Stimulated activated CD8-positive, alpha-beta memory T cell treated with anti-CD3 and anti-CD28 coated beads, Interleukin-7, amount 100 ng/mL, for 48 hours (primary cell): Measurements from ENCODE around the gene RNF38.
"Not testable (repeated sequence)": the region's sequence is repeated elsewhere in the genome, so short reads cannot be mapped to it uniquely, and the experiment has no call there.

Experiments
- DNase-seq, 2 donors: peaks; one replicate each; pipeline ENCODE4 v3.0.0-alpha.2; 2020; ENCODE audit warnings: low read depth in 1 of 2; ENCODE audit errors: extremely low read depth in 1 of 2

The RNF38 gene

DNA sequence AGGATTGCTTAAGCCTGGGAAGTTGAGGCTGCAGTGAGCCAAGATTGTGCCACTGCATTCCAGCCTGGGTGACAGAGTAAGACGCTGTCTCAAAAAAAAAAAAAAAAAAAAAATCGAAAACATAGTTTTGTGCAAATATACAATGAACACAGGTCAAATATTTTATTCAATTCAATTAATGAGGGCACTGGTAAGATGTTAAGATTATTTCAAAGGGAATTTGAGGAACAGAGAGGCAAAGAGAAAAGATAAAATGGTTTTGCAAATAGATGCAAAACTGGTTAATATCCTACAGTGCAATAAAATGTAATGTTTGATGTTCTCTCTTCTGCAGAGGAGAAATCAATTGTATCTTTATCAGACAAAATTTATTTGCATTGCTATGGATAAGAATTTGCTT lies 102.3 kb downstream of the RNF38 start:
- no peak for DNase-seq

DNA sequence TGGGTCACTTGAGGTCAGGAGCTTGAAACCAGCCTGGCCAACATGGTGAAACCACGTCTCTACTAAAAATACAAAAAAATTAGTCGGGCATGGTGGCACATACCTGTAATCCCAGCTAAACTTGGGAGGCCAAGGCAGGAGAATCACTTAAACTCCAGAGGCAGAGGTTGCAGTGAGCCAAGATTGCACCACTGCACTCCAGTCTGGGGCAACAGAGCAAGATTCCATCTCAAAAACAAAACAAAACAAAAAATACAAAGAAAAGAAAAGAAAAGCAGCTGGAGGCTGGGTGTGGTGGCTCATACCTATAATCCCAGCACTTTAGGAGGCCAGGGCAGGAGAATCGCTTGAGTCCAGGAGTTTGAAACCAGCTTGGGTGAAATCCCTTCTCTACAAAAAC lies 105.1 kb downstream of the RNF38 start:
- not testable (repeated sequence) for DNase-seq

DNA sequence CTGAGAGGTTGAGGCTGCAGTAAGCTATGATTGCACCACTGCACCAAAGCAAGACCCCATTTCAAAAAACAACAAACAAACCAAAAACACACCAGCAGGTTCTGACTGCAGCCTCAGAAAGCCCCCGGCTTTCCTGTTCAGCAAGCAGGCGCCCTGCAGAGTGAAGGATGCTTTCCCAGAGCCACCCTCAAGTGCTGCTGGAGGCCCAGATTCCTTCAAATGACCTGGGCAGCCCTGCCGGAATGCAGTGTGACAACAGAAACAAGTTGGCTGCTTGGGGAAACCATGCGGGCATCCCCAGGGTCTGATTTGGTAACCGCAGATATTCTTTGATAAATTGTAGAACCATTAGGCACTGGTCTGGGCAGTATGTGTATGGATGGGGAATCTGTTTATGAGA lies 106.2 kb downstream of the RNF38 start:
- DNase-seq: no peak

DNA sequence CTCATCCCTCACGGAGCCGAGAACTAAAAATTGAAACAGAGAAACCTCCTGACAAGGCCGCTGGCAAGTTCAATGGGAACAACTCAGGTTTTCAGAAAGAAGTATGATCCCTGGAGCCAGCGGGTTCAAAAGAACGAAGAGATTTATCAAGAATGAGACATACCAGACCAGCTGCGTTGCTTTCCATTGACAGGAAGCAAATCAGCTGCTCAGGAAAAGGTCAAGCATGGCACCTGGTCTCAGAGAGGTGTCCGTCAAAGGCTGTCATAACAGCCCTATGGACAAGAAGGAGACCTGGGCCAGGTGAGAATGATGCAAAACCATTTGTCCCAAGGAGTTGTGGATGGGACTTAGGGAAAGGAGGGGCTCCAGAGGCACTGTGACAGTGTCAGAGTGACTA lies 106.9 kb downstream of the RNF38 start:
- DNase-seq: no peak

GRCh38 chr9:36292641-36293040 lies 107.4 kb downstream of the RNF38 start:
- no peak for DNase-seq

GRCh38 chr9:36290996-36291395 lies 109.1 kb downstream of the RNF38 start:
- DNase-seq: no peak

DNA sequence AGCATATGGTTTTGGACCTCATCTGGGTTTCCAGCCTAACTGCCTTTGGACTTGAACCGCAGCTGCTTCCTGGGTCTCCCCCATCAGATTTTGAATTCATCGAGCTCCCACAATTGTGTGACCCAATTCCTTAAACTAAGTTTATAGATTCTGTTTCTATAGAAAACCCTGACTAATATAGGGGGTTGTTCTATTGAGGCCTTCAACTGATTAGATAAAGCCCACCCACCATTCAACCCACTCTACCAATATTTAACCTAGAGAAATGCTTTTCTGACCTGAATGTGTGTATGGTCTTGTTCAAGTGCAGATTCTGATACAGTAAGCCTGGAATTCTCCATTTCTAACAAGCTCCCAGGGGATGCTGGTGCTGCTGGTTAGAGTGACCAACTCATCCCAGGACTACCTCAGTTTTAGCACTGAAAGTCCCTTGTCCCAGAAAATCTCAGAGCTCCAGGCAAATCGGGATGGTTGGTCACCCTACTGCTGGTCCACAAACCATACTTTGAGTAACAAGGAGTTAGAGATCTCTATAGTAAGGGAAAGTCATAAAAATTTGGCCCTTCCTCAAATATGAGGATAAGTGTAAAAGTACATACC lies 110.1 kb downstream of the RNF38 start:
- no peak for DNase-seq

DNA sequence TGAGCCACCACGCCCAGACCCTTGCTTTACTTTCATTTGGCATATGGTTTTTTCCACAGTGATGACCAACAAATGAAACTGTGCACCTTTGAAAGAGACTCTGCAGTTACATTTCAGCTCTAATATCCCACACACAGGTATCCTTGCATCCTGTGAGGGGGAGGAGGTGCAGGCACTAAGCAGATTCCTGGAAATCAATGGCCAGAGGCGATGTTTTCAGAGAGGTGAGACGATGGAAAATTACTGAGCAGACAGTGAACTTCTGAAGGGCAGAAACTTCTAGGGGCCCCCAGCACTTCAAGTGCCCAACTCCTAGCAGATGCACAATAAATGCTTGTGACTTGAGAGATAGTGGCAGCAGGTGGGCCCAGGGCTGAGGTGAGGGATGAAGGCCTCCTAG lies 112.0 kb downstream of the RNF38 start:
- no peak for DNase-seq
